Caco-2 (cell line): ENCODE results near the gene PDLIM4. TPM values are rescaled to one million over a fixed set of nuclear protein-coding genes. Genes with fewer than 3 reads are reported as not detected.

Source experiments
- BruUV-seq: library from RNA; stranded (reverse); fragments of 400-500 nt; replicated peaks from 2 replicates; lab custom pipeline; 2021; lab: Mats Ljungman, UMichigan
- CTCF ChIA-PET: fragments of 300-600 bp; sonication (Branson Sonifier 250); formaldehyde crosslinking; loops from one replicate; lab custom pipeline; 2022; ENCODE audit warnings: antibody characterized with exemption; lab: Charles Lee
- POLR2A ChIA-PET: fragments of 300-600 bp; sonication (Branson Sonifier 250); formaldehyde crosslinking; loops from one replicate; lab custom pipeline; 2022; ENCODE audit warnings: antibody characterized with exemption; lab: Charles Lee
- DNase-seq, 2 experiments: peaks; one replicate each; pipeline versions ENCODE4 v3.0.0 to v3.0.0-alpha.2; 2020 to 2022
- H3K27me3 ChIP-seq: replicated peaks from 2 replicates; pipeline ENCODE4 v1.6.0; 2011; ENCODE audit warnings: low read length; ENCODE audit not compliant: control insufficient read depth, insufficient read depth
- H3K36me3 ChIP-seq: 2 replicates; pipeline ENCODE4 v1.5.1; 2011; ENCODE audit warnings: low read length; ENCODE audit not compliant: control insufficient read depth, insufficient read depth
- H3K4me1 ChIP-seq: fragments of 250-450 bp; sonication (Bioruptor Pico); 2 replicates; pipeline ENCODE4 v1.5.1; 2020; ENCODE audit warnings: mild to moderate bottlenecking
- H3K4me3 ChIP-seq: 2 replicates; pipeline ENCODE4 v1.5.1; 2011; ENCODE audit warnings: low read depth, mild to moderate bottlenecking, control low read depth, low read length
- H3K9me3 ChIP-seq: fragments of 250-450 bp; sonication (Bioruptor Pico); 2 replicates; pipeline ENCODE4 v1.5.1; 2020; ENCODE audit warnings: mild to moderate bottlenecking, moderate library complexity
- H3K27ac Mint-ChIP-seq: one replicate; pipeline ENCODE4 v1.8.0; 2022; ENCODE audit warnings: mixed read lengths; ENCODE audit not compliant: unreplicated experiment
- H3K27me3 Mint-ChIP-seq: one replicate; pipeline ENCODE4 v1.8.0; 2022; ENCODE audit warnings: mixed read lengths; ENCODE audit not compliant: insufficient read depth, unreplicated experiment
- H3K36me3 Mint-ChIP-seq: one replicate; pipeline ENCODE4 v1.8.0; 2022; ENCODE audit warnings: mild to moderate bottlenecking, mixed read lengths; ENCODE audit not compliant: insufficient read depth, unreplicated experiment
- H3K4me1 Mint-ChIP-seq: one replicate; pipeline ENCODE4 v1.8.0; 2022; ENCODE audit warnings: low read depth, mixed read lengths; ENCODE audit not compliant: unreplicated experiment
- H3K4me3 Mint-ChIP-seq: one replicate; pipeline ENCODE4 v1.8.0; 2022; ENCODE audit warnings: mild to moderate bottlenecking, moderate library complexity, mixed read lengths; ENCODE audit not compliant: unreplicated experiment
- H3K9me3 Mint-ChIP-seq: one replicate; pipeline ENCODE4 v1.8.0; 2022; ENCODE audit warnings: mixed read lengths; ENCODE audit not compliant: unreplicated experiment
- CTCF ChIP-seq, 2 experiments: fragments of 200-600 bp in 1 of 2; IDR thresholded peaks; 1 replicate in 1 of 2; 2 replicates in 1 of 2; pipeline versions ENCODE4 v1.5.1 to v1.8.0; 2011 to 2022; ENCODE audit warnings: antibody characterized with exemption in 1 of 2, control low read depth in 1 of 2, inconsistent platforms in 1 of 2, low read depth in 1 of 2, low read length in 1 of 2, mild to moderate bottlenecking in 1 of 2, moderate library complexity in 1 of 2; ENCODE audit not compliant: insufficient read depth in 1 of 2, severe bottlenecking in 1 of 2, unreplicated experiment in 1 of 2
- intact Hi-C: fragments of 100-400 bp; cut with micrococcal nuclease; formaldehyde crosslinking; loops from one replicate; pipeline ENCODE4 v1.10.0; 2022; ENCODE audit not compliant: unreplicated experiment
- total RNA-seq: library from RNA; stranded (reverse); gene quantifications from 2 replicates; pipeline ENCODE4 v1.2.3, GENCODE V29; 2022

PDLIM4 gene
- total RNA-seq, 1 experiment from 2014 or later = not detected

DNA sequence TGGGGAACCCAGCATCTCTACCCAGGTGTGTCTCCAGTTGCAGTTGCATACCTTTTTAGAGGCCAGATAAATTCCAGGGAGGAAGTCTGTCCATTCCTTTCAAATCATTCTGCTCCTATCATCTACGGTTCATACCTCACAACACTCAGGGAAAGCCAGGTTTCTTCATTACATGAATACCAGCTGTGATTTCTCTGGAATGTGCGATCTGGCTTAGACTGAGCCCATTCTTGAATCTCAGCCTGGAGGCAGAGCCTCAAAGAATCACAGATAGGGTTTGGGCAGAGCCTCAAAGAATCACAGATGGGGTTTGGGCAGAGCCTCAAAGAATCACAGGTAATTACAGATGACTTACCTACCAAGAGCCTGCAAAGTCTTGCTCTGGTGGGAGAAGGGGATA is 37.0 kb upstream of the PDLIM4 start:
- no peak for TF ChIP-seq CTCF (IDR thresholded peaks at IDR 0.05; ENCODE audit: insufficient read depth in 1 of 2, low read depth in 1 of 2, low read length in 1 of 2, severe bottlenecking in 1 of 2, unreplicated experiment in 1 of 2)
- Mint-ChIP-seq H3K27ac (no peak overlapping the region), H3K4me1 (no peaks in the 10 kb centered on the region), H3K27me3 (no peaks in the 10 kb centered on the region), H3K36me3 (no peaks in the 10 kb centered on the region), H3K9me3 (no peaks in the 10 kb centered on the region), H3K4me3 (no peak overlapping the region)
- no peaks in the 10 kb centered on the region for H3K4me1 ChIP-seq
- ChIA-PET POLR2A (no interaction called here), CTCF (no interaction called here)
- no TSS peak for BruUV-seq
- H3K27me3 ChIP-seq = no peaks in the 10 kb centered on the region
- intact Hi-C loops = no loop called here
- no peaks in the 10 kb centered on the region; the same call in 1 of the 2 replicates for H3K9me3 ChIP-seq
- no peaks in the 10 kb centered on the region for H3K36me3 ChIP-seq
- DNase-seq = no peak
- H3K4me3 ChIP-seq = no peak overlapping the region

GRCh38 chr5:132221781-132222648 is 35.5 kb upstream of the PDLIM4 start:
- Mint-ChIP-seq H3K4me1 (peaks cover 4% of the 10 kb centered on the region), H3K9me3 (no peaks in the 10 kb centered on the region), H3K27me3 (no peaks in the 10 kb centered on the region), H3K4me3 (no peak overlapping the region), H3K36me3 (no peaks in the 10 kb centered on the region), H3K27ac (no peak overlapping the region)
- Histone ChIP-seq H3K4me3 (no peak overlapping the region), H3K27me3 (no peaks in the 10 kb centered on the region), H3K9me3 (no peaks in the 10 kb centered on the region; the same call in 1 of the 2 replicates), H3K36me3 (no peaks in the 10 kb centered on the region), H3K4me1 (peaks cover 5% of the 10 kb centered on the region; the same call in 1 of the 2 replicates)
- no peak for TF ChIP-seq CTCF (IDR thresholded peaks at IDR 0.05; ENCODE audit: insufficient read depth in 1 of 2, low read depth in 1 of 2, low read length in 1 of 2, severe bottlenecking in 1 of 2, unreplicated experiment in 1 of 2)
- ChIA-PET POLR2A (no interaction called here), CTCF (no interaction called here)
- no TSS peak for BruUV-seq
- no peak for DNase-seq
- intact Hi-C loops = no loop called here

DNA sequence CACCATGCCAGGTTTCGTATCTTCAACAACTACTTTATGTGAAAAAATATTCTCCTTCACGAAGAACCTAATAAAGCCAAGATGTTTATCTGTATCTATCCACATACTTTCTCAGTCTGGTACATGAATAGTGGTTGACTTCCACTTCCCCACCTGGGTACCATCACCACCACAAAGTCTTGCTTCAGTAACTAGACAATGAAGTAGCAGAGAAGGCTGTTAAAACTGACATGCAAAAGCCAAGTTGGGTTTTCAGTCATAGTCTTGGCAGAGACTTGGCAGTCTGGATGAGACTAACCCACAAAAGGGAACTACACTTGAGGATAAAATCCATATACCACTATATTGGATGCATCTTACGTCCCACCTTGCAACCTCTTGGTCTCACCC is 34.9 kb upstream of the PDLIM4 start:
- peaks cover 5% of the 10 kb centered on the region; the same call in 1 of the 2 replicates for H3K4me1 ChIP-seq
- Mint-ChIP-seq H3K36me3 (no peaks in the 10 kb centered on the region), H3K9me3 (no peaks in the 10 kb centered on the region), H3K27me3 (no peaks in the 10 kb centered on the region), H3K27ac (no peak overlapping the region), H3K4me3 (no peak overlapping the region), H3K4me1 (peaks cover 5% of the 10 kb centered on the region)
- H3K4me3 ChIP-seq = no peak overlapping the region
- H3K27me3 ChIP-seq = no peaks in the 10 kb centered on the region
- no peak for DNase-seq
- no peak for TF ChIP-seq CTCF (IDR thresholded peaks at IDR 0.05; ENCODE audit: insufficient read depth in 1 of 2, low read depth in 1 of 2, low read length in 1 of 2, severe bottlenecking in 1 of 2, unreplicated experiment in 1 of 2)
- H3K9me3 ChIP-seq = no peaks in the 10 kb centered on the region; the same call in 1 of the 2 replicates
- H3K36me3 ChIP-seq = no peaks in the 10 kb centered on the region
- BruUV-seq = no TSS peak
- POLR2A ChIA-PET = no interaction called here
- CTCF ChIA-PET = no interaction called here
- intact Hi-C loops = no loop called here
